HepG2 (cell line): ENCODE results near the gene SLC16A5. TPM values are rescaled to one million over a fixed set of nuclear protein-coding genes. Genes with fewer than 3 reads are reported as not detected.

Source experiments
- CCDC6 ChIP-seq: sonication (generic); formaldehyde crosslinking; IDR thresholded peaks from 2 replicates; pipeline ENCODE4 v1.8.1; 2022; ENCODE audit warnings: mild to moderate bottlenecking, missing genetic modification reagents, moderate library complexity
- CHD4 ChIP-seq: fragments of 200-600 bp; sonication (generic); IDR thresholded peaks from 2 replicates; pipeline ENCODE4 v1.7.0; 2017; ENCODE audit warnings: mild to moderate bottlenecking, low read length, borderline replicate concordance
- ETV6 ChIP-seq: sonication (generic); formaldehyde crosslinking; conservative IDR thresholded peaks from 2 replicates; pipeline ENCODE4 v1.4.0; 2020; ENCODE audit warnings: missing genetic modification reagents
- FLYWCH1 ChIP-seq: sonication (generic); formaldehyde crosslinking; IDR thresholded peaks from 2 replicates; pipeline ENCODE4 v1.8.1; 2023; ENCODE audit warnings: mild to moderate bottlenecking, missing genetic modification reagents
- FOXM1 ChIP-seq: sonication (generic); formaldehyde crosslinking; IDR thresholded peaks from 2 replicates; pipeline ENCODE4 v1.5.0; 2020; ENCODE audit warnings: missing genetic modification reagents
- GLI4 ChIP-seq: sonication (generic); formaldehyde crosslinking; IDR thresholded peaks from 2 replicates; pipeline ENCODE4 v1.5.1; 2020; ENCODE audit warnings: missing genetic modification reagents, mild to moderate bottlenecking, moderate library complexity, borderline replicate concordance
- GTF2F1 ChIP-seq: fragments of 150-350 bp; IDR thresholded peaks from 2 replicates; pipeline ENCODE4 v1.6.1; 2014; ENCODE audit warnings: low read length
- HCFC1 ChIP-seq: fragments of 150-350 bp; IDR thresholded peaks from 2 replicates; pipeline ENCODE4 v1.6.1; 2014; ENCODE audit warnings: low read depth, low read length
- HMG20A ChIP-seq: IDR thresholded peaks from 2 replicates; pipeline ENCODE4 v1.6.1; 2016; ENCODE audit warnings: borderline replicate concordance
- NCOA1 ChIP-seq: sonication (generic); formaldehyde crosslinking; IDR thresholded peaks from 2 replicates; pipeline ENCODE4 v1.9.0; 2021; ENCODE audit warnings: missing genetic modification reagents
- NFE2L1 ChIP-seq: sonication (generic); formaldehyde crosslinking; IDR thresholded peaks from 2 replicates; pipeline ENCODE4 v1.4.0; 2020; ENCODE audit warnings: missing genetic modification reagents, mild to moderate bottlenecking, borderline replicate concordance
- NFKBIZ ChIP-seq: IDR thresholded peaks from 2 replicates; pipeline ENCODE4 v1.6.1; 2018; ENCODE audit warnings: missing genetic modification reagents, missing compliant biosample characterization
- PAWR ChIP-seq: sonication (generic); formaldehyde crosslinking; IDR thresholded peaks from 2 replicates; pipeline ENCODE4 v1.4.0; 2020; ENCODE audit warnings: missing genetic modification reagents, mild to moderate bottlenecking, borderline replicate concordance
- PITX1 ChIP-seq: sonication (generic); formaldehyde crosslinking; IDR thresholded peaks from 2 replicates; pipeline ENCODE4 v1.5.1; 2020; ENCODE audit warnings: mild to moderate bottlenecking, missing genetic modification reagents
- RBM39 ChIP-seq: fragments of 200-400 bp; formaldehyde crosslinking; IDR thresholded peaks from one replicate; pipeline ENCODE4 v1.6.1; 2018; ENCODE audit warnings: antibody characterized with exemption, mild to moderate bottlenecking, low read depth, low read length; ENCODE audit not compliant: poor library complexity, severe bottlenecking
- REST ChIP-seq, 2 experiments: IDR thresholded peaks; 2 replicates each; pipeline ENCODE4 v1.6.1; 2011 to 2012; ENCODE audit warnings: low read length in 2 of 2, borderline replicate concordance in 1 of 2, low read depth in 1 of 2, mild to moderate bottlenecking in 1 of 2, moderate library complexity in 1 of 2
- TBX2 ChIP-seq: sonication (generic); formaldehyde crosslinking; IDR thresholded peaks from 2 replicates; pipeline ENCODE4 v1.5.0; 2020; ENCODE audit warnings: missing genetic modification reagents, mild to moderate bottlenecking, borderline replicate concordance
- TRIM24 ChIP-seq: sonication (generic); formaldehyde crosslinking; IDR thresholded peaks from 2 replicates; pipeline ENCODE4 v1.8.0; 2022; ENCODE audit warnings: mild to moderate bottlenecking, missing genetic modification reagents
- ZFP36 ChIP-seq: fragments of 150-350 bp; IDR thresholded peaks from 2 replicates; pipeline ENCODE4 v1.6.1; 2018; ENCODE audit warnings: borderline replicate concordance, low read length, low read depth; ENCODE audit not compliant: partially characterized antibody
- ZNF224 ChIP-seq: sonication (generic); formaldehyde crosslinking; IDR thresholded peaks from 2 replicates; pipeline ENCODE4 v1.5.0; 2020; ENCODE audit warnings: mild to moderate bottlenecking, missing genetic modification reagents
- ZNF326 ChIP-seq: sonication (generic); formaldehyde crosslinking; IDR thresholded peaks from 2 replicates; pipeline ENCODE4 v1.4.0; 2020; ENCODE audit warnings: missing genetic modification reagents, borderline replicate concordance
- ZNF451 ChIP-seq: sonication (generic); formaldehyde crosslinking; IDR thresholded peaks from 2 replicates; pipeline ENCODE4 v1.5.0; 2020; ENCODE audit warnings: mild to moderate bottlenecking, missing genetic modification reagents
- ZNF484 ChIP-seq: sonication (generic); formaldehyde crosslinking; IDR thresholded peaks from 2 replicates; pipeline ENCODE4 v1.5.1; 2020; ENCODE audit warnings: mild to moderate bottlenecking, low read depth, missing genetic modification reagents, borderline replicate concordance
- ZNF605 ChIP-seq: sonication (generic); formaldehyde crosslinking; IDR thresholded peaks from 2 replicates; pipeline ENCODE4 v1.8.0; 2022; ENCODE audit warnings: mild to moderate bottlenecking, missing genetic modification reagents
- ZNF616 ChIP-seq: sonication (generic); formaldehyde crosslinking; IDR thresholded peaks from 2 replicates; pipeline ENCODE4 v1.5.0; 2020; ENCODE audit warnings: low read depth, mild to moderate bottlenecking, missing genetic modification reagents
- ZNF670 ChIP-seq: sonication (generic); formaldehyde crosslinking; IDR thresholded peaks from 2 replicates; pipeline ENCODE4 v1.8.0; 2022; ENCODE audit warnings: mild to moderate bottlenecking, missing genetic modification reagents, borderline replicate concordance
- ZNF7 ChIP-seq: IDR thresholded peaks from 2 replicates; pipeline ENCODE4 v1.6.1; 2016; ENCODE audit warnings: missing biosample characterization, missing genetic modification reagents
- ZSCAN29 ChIP-seq: sonication (generic); formaldehyde crosslinking; conservative IDR thresholded peaks from 2 replicates; pipeline ENCODE4 v1.4.0; 2020; ENCODE audit warnings: mild to moderate bottlenecking, missing genetic modification reagents
- polyA plus RNA-seq, 8 experiments: library from polyadenylated mRNA; depleted of rRNA in 3 of 8; stranded (reverse) in 7 of 8; unstranded in 1 of 8; fragments of >200 nt; fragmentation: Illumina TruSeq in 4 of 8; extraction: Trizol in 4 of 8; gene quantifications; 2 replicates each; pipeline versions ENCODE4 v1.2.1 to v1.2.3, GENCODE V29; 2011 to 2016; ENCODE audit warnings: low read depth in 4 of 8, missing spikeins in 1 of 8, mixed read lengths in 1 of 8; ENCODE audit not compliant: insufficient read depth in 1 of 8
- total RNA-seq, 5 experiments: library from RNA; depleted of rRNA; stranded (reverse); fragments of >200 nt; fragmentation: Illumina TruSeq; extraction: Trizol; gene quantifications; 2 replicates each; pipeline ENCODE4 v1.2.3, GENCODE V29; 2016; ENCODE audit warnings: low read depth in 1 of 5
- TF ChIP-seq, protein P1 (sequence below): IDR thresholded peaks from 2 replicates; pipeline ENCODE4 v1.6.1; 2016; ENCODE audit warnings: missing genetic modification reagents, missing compliant biosample characterization

SLC16A5 gene
- total and polyA plus RNA-seq, 2 of the 13 experiments (the other 11 are each of a cell fraction or from before 2014, with no cell fraction given) = 0.69 to 5.6 TPM

GRCh38 chr17:75084039-75084660, 3.6 kb upstream of the SLC16A5 start (continued):
- TF ChIP-seq RBM39 = no peak
- TF ChIP-seq ZNF326 = no peak
- no peak for TF ChIP-seq FLYWCH1 (CRISPR knock-in tag)
- no peak for TF ChIP-seq GTF2F1
- 0 out of 2 replicates have a peak, but pooled peaks have one; percentile 33 for TF ChIP-seq ZNF224 (CRISPR knock-in tag)
- TF ChIP-seq HMG20A = peak; percentile 96
- TF ChIP-seq ZNF7 = no peak
- TF ChIP-seq ZNF605 (CRISPR knock-in tag) = peak; percentile 71
- TF ChIP-seq CHD4 = no peak
- TF ChIP-seq, protein P1, sequence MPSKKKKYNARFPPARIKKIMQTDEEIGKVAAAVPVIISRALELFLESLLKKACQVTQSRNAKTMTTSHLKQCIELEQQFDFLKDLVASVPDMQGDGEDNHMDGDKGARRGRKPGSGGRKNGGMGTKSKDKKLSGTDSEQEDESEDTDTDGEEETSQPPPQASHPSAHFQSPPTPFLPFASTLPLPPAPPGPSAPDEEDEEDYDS = peak; percentile 64
- peak; percentile 99 for TF ChIP-seq TBX2 (CRISPR knock-in tag)
- TF ChIP-seq NFE2L1 (CRISPR knock-in tag) = no peak
- no peak for TF ChIP-seq GLI4 (CRISPR knock-in tag)
- peak; percentile 90 for TF ChIP-seq PITX1 (CRISPR knock-in tag)
- no peak for TF ChIP-seq TRIM24
- no peak; the same call in 1 of the 2 replicates for TF ChIP-seq NCOA1 (CRISPR knock-in tag)
- no peak for TF ChIP-seq ZNF484 (CRISPR knock-in tag)
- TF ChIP-seq PAWR (CRISPR knock-in tag) = no peak
- TF ChIP-seq FOXM1 = no peak
- peak; percentile 48; the same call in 1 of the 2 replicates for TF ChIP-seq CCDC6 (CRISPR knock-in tag)
- no peak for TF ChIP-seq HCFC1
- TF ChIP-seq ZNF670 (CRISPR knock-in tag) = 0 out of 2 replicates have a peak, but pooled peaks have one; percentile 31
- TF ChIP-seq ZNF451 (CRISPR knock-in tag) = no peak
- TF ChIP-seq NFKBIZ (CRISPR knock-in tag) = peak; percentile 86
- 0 out of 2 replicates have a peak, but pooled peaks have one; percentile 75 for TF ChIP-seq ZSCAN29 (CRISPR knock-in tag)
- peak in 1 of 2 experiments; percentile 32; a peak in 1 of 4 replicates for TF ChIP-seq REST (IDR thresholded peaks at IDR 0.05; ENCODE audit: borderline replicate concordance in 1 of 2, low read depth in 1 of 2, low read length in 2 of 2)
- no peak for TF ChIP-seq ZNF616 (CRISPR knock-in tag)
- TF ChIP-seq ZFP36 = no peak
- TF ChIP-seq ETV6 (CRISPR knock-in tag) = peak; percentile 99
